ENCODE measurements around the gene ARPP19. TPM values are rescaled to one million over a fixed set of nuclear protein-coding genes. Genes with fewer than 3 reads are reported as not detected.
"Not testable (repeated sequence)": the region's sequence is repeated elsewhere in the genome, so short reads cannot be mapped to it uniquely, and the experiment has no call there.

ARPP19 gene
- total RNA-seq, 1 donor from 2014 or later, result 169 TPM

- Mint-ChIP-seq H3K4me3 (ENCODE audit: unreplicated experiment) (no peak overlapping the region), H3K27ac (ENCODE audit: unreplicated experiment) (no peak overlapping the region), H3K9me3 (ENCODE audit: unreplicated experiment) (no peaks in the 10 kb centered on the region), H3K36me3 (ENCODE audit: unreplicated experiment) (no peaks in the 10 kb centered on the region), H3K4me1 (ENCODE audit: unreplicated experiment) (peaks cover 24% of the 10 kb centered on the region), H3K27me3 (ENCODE audit: unreplicated experiment) (no peaks in the 10 kb centered on the region)
- TF ChIP-seq CTCF (IDR thresholded peaks at IDR 0.05), result no peak
- no peak for DNase-seq (ENCODE audit: extremely low spot score, unreplicated experiment)
Measured at GRCh38 chr15:52518487-52519371, 50.1 kb downstream of the ARPP19 start.

- peaks cover 6% of the 10 kb centered on the region for H3K4me1 Mint-ChIP-seq (ENCODE audit: unreplicated experiment)
- no peak overlapping the region for H3K4me3 Mint-ChIP-seq (ENCODE audit: unreplicated experiment)
- DNase-seq (ENCODE audit: extremely low spot score, unreplicated experiment), result no peak
- H3K27me3 Mint-ChIP-seq (ENCODE audit: unreplicated experiment), result no peaks in the 10 kb centered on the region
- H3K9me3 Mint-ChIP-seq (ENCODE audit: unreplicated experiment), result no peaks in the 10 kb centered on the region
- no peaks in the 10 kb centered on the region for H3K36me3 Mint-ChIP-seq (ENCODE audit: unreplicated experiment)
- TF ChIP-seq CTCF (IDR thresholded peaks at IDR 0.05), result no peak
- no peak overlapping the region for H3K27ac Mint-ChIP-seq (ENCODE audit: unreplicated experiment)
Measured at GRCh38 chr15:52517014-52517413, 51.8 kb downstream of the ARPP19 start.

GRCh38 chr15:52515343-52515742, 53.5 kb downstream of the ARPP19 start:
- Mint-ChIP-seq H3K4me3 (ENCODE audit: unreplicated experiment) (no peak overlapping the region), H3K27me3 (ENCODE audit: unreplicated experiment) (no peaks in the 10 kb centered on the region), H3K36me3 (ENCODE audit: unreplicated experiment) (no peaks in the 10 kb centered on the region), H3K9me3 (ENCODE audit: unreplicated experiment) (no peaks in the 10 kb centered on the region), H3K27ac (ENCODE audit: unreplicated experiment) (no peak overlapping the region), H3K4me1 (ENCODE audit: unreplicated experiment) (no peaks in the 10 kb centered on the region)
- DNase-seq (ENCODE audit: extremely low spot score, unreplicated experiment), result no peak
- no peak for TF ChIP-seq CTCF (IDR thresholded peaks at IDR 0.05)

- Mint-ChIP-seq H3K36me3 (ENCODE audit: unreplicated experiment) (no peaks in the 10 kb centered on the region), H3K4me1 (ENCODE audit: unreplicated experiment) (no peaks in the 10 kb centered on the region), H3K27me3 (ENCODE audit: unreplicated experiment) (no peaks in the 10 kb centered on the region), H3K27ac (ENCODE audit: unreplicated experiment) (no peak overlapping the region), H3K4me3 (ENCODE audit: unreplicated experiment) (no peak overlapping the region), H3K9me3 (ENCODE audit: unreplicated experiment) (no peaks in the 10 kb centered on the region)
- DNase-seq (ENCODE audit: extremely low spot score, unreplicated experiment), result no peak
- TF ChIP-seq CTCF (IDR thresholded peaks at IDR 0.05), result no peak
Measured at GRCh38 chr15:52514482-52514881, 54.3 kb downstream of the ARPP19 start.

GRCh38 chr15:52512869-52513268, 56.0 kb downstream of the ARPP19 start:
- H3K36me3 Mint-ChIP-seq (ENCODE audit: unreplicated experiment); H3K9me3 Mint-ChIP-seq (ENCODE audit: unreplicated experiment); DNase-seq (ENCODE audit: extremely low spot score, unreplicated experiment); H3K27ac Mint-ChIP-seq (ENCODE audit: unreplicated experiment); H3K4me3 Mint-ChIP-seq (ENCODE audit: unreplicated experiment); H3K27me3 Mint-ChIP-seq (ENCODE audit: unreplicated experiment); H3K4me1 Mint-ChIP-seq (ENCODE audit: unreplicated experiment): not testable (repeated sequence)
